ENCODE measurements around the gene GRIK3.
"Not testable (repeated sequence)": the region's sequence is repeated elsewhere in the genome, so short reads cannot be mapped to it uniquely, and the experiment has no call there.

GRIK3 gene

GRCh38 chr1:37034121-37035013 lies at the start of gene GRIK3:
Gene GRIK3 (minus strand): TSS chr1:37034515. CDS start chr1:37034108, 407 bp downstream.
- no peak for DNase-seq

- no peak for DNase-seq
These were observed 49.7 kb upstream of the GRIK3 start for GRCh38 chr1:37084013-37084412.

GRCh38 chr1:37083603-37084002 lies 49.3 kb upstream of the GRIK3 start:
- DNase-seq, result no peak

GRCh38 chr1:37080296-37080986 lies 46.1 kb upstream of the GRIK3 start:
- not testable (repeated sequence) for DNase-seq

GRCh38 chr1:37078866-37079265 lies 44.6 kb upstream of the GRIK3 start:
- no peak for DNase-seq

GRCh38 chr1:37076168-37076567 lies 41.9 kb upstream of the GRIK3 start:
- no peak for DNase-seq

GRCh38 chr1:37073854-37074379 lies 39.6 kb upstream of the GRIK3 start:
- DNase-seq, result no peak

- no peak for DNase-seq
These were observed 39.0 kb upstream of the GRIK3 start for GRCh38 chr1:37073152-37073853.

GRCh38 chr1:37071829-37072228 lies 37.5 kb upstream of the GRIK3 start:
- DNase-seq, result no peak

- DNase-seq, result no peak
These were observed 35.8 kb upstream of the GRIK3 start for GRCh38 chr1:37070126-37070525.

- DNase-seq, result no peak
These were observed 35.1 kb upstream of the GRIK3 start for GRCh38 chr1:37069406-37069805.

- DNase-seq, result no peak
These were observed 34.6 kb upstream of the GRIK3 start for GRCh38 chr1:37068897-37069296.

- no peak for DNase-seq
These were observed 33.9 kb upstream of the GRIK3 start for GRCh38 chr1:37068260-37068659.

GRCh38 chr1:37064039-37064438 lies 29.7 kb upstream of the GRIK3 start:
- DNase-seq, result no peak

- DNase-seq, result no peak
These were observed 25.0 kb upstream of the GRIK3 start for GRCh38 chr1:37059346-37059745.

GRCh38 chr1:37058424-37058988 lies 24.2 kb upstream of the GRIK3 start:
- no peak for DNase-seq

GRCh38 chr1:37056325-37056724 lies 22.0 kb upstream of the GRIK3 start:
- DNase-seq, result no peak

GRCh38 chr1:37055631-37056030 lies 21.3 kb upstream of the GRIK3 start:
- no peak for DNase-seq

GRCh38 chr1:37053173-37053572 lies 18.9 kb upstream of the GRIK3 start:
- DNase-seq, result no peak

- DNase-seq, result no peak
These were observed 17.8 kb upstream of the GRIK3 start for GRCh38 chr1:37052120-37052519.

GRCh38 chr1:37051346-37051745 lies 17.0 kb upstream of the GRIK3 start:
- DNase-seq, result no peak

- DNase-seq, result no peak
These were observed 13.2 kb upstream of the GRIK3 start for GRCh38 chr1:37047542-37047941.

- DNase-seq, result no peak
These were observed 8.8 kb upstream of the GRIK3 start for GRCh38 chr1:37043101-37043500.
